ENCODE data around the gene TMEM26. TPM values are rescaled to one million over a fixed set of nuclear protein-coding genes. Genes with fewer than 3 reads are reported as not detected.

Gene TMEM26
- total and polyA plus RNA-seq, 2 of the 8 experiments (the other 6 are each of a cell fraction or from before 2014, with no cell fraction given) = 1.6 to 2.8 TPM

DNA sequence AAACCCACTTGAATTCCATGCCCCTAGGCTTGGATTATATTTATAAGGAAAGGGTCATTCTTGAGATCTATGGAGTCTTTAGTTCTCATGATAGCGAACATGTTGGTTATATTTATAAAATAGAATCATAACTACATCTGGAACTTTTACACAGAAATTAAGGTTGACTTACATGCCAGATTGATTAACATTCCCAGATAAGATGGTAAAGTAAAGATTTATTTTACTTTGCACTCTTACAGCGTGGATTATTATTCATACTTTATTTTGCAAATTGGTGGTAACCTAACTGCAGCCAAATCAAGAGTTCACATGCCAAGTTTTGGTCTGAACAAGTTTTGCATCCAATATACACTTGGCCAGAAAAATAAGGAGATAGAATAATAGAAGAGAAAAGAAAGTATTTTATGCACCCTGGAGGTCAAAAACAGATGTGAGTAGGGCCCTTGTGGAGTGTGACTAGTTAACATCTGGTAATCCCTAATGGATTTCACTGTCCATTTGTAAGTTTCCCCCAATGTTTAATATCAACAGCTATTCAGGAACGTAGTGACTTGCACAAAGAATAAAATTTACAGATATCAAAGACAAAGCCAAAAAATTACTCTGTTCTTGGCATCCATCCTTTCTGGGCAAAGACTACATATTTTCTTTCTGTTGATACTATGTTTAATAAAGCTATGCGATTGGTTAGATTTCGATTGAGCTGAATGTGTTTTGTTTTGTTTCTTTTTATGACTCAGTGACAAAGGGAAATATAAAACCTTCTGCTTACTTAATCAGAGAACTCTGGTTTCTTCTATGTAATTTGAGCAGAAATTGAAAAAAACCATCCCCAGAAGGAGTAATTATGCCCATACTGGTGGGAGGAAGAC lies 10.1 kb upstream of the TMEM26 start (continued):
- no peak for TF ChIP-seq SIN3A (conservative IDR thresholded peaks at IDR 0.05 in 1 of 2, IDR thresholded peaks at IDR 0.05 in 1 of 2; ENCODE audit: low read depth in 1 of 2, low read length in 2 of 2)
- no peak for TF ChIP-seq CREB1 (IDR thresholded peaks at IDR 0.05)
- TF ChIP-seq EZH2 (IDR thresholded peaks at IDR 0.05; ENCODE audit: low read depth, low read length, severe bottlenecking) = no peak
- TF ChIP-seq YY1 (IDR thresholded peaks at IDR 0.05; ENCODE audit: low read depth, low read length) = no peak
- no peak for TF ChIP-seq SAP30 (IDR thresholded peaks at IDR 0.05; ENCODE audit: insufficient read depth, insufficient replicate concordance, low read length)
